Lung microvascular endothelial cell (primary cell): ENCODE data around the gene MSL1. TPM values are rescaled to one million over a fixed set of nuclear protein-coding genes. Genes with fewer than 3 reads are reported as not detected.
A peak's percentile ranks its signal among the peaks of the same experiment; 100 is the strongest.
"Not testable (repeated sequence)": the region's sequence is repeated elsewhere in the genome, so short reads cannot be mapped to it uniquely, and the experiment has no call there.

Experiments used
- DNase-seq, 2 donors: peaks; one replicate each; pipeline versions ENCODE4 v3.0.0 to v3.0.0-alpha.2; 2010; ENCODE audit warnings: low read depth in 2 of 2
- total RNA-seq: library from RNA; depleted of rRNA; stranded (reverse); fragments of >200 nt; gene quantifications from 2 replicates; pipeline ENCODE4 v1.2.1, GENCODE V29; 2014

Gene MSL1
- total RNA-seq, 1 donor from 2014 or later = 37.9 TPM

DNA sequence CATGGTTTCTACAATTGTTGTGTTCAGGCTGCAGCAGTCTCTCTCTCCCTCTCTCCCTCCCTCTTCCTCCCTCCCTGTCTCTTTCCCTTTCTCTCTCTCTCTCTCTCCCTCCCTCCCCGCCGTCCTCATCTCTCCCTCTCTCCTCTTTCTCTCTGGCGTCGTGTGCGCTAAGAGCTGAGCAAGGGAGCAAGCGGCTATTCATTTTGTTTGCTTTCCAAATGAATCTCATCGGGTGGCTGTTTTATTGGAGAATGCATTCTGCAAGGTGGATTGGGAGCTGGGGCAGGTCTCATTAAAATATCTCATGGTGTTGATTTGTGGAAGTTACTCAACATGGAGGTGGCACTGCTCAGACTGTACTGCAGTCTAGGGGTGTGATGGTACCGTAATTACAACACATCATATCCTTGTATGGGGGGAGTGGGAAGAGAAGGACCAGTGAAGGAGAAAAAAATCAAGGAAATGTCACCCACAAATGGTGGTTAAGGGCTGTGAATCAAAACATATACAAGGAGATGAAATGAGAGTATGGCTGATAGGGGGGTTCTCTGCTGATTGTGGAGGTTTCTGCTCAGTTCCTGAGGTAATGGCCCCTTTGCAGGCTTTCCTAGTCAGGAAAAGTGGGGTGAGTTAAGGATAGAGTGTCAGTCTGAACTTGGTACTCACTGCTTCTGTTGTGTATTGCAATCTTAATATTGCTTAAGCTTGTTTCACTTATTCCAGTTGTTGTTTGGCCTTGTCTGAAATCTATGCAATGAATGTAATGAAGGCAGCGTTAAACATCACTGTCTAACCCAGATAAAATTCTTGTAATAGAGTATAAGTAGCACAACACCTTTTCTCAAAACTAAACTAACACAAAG, 2.7 kb downstream of the MSL1 start:
- DNase-seq = peak; percentile 25 to 41

GRCh38 chr17:40129498-40129897, 7.7 kb downstream of the MSL1 start:
- no peak for DNase-seq

- DNase-seq = no peak
Measured at GRCh38 chr17:40130352-40131042, 8.7 kb downstream of the MSL1 start.

DNA sequence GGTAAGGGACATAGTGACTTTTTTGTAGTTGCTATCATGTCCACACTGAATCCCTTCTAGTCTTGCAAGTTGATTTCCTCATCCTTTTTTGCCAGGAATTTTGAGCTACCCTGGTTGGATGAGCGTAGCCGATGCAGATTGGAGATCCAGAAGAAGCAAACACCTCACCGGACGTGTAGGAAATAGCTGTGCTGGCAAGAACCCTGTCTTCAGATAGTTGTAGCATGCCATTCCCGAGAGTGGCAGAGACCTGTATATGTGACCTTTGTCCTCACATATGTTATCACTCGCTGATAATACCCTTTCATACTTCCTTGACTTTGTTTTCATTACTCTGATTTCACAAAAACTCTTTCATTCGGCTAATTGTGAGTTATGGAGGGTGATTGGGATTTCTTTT, 12.4 kb downstream of the MSL1 start:
- DNase-seq = no peak

DNA sequence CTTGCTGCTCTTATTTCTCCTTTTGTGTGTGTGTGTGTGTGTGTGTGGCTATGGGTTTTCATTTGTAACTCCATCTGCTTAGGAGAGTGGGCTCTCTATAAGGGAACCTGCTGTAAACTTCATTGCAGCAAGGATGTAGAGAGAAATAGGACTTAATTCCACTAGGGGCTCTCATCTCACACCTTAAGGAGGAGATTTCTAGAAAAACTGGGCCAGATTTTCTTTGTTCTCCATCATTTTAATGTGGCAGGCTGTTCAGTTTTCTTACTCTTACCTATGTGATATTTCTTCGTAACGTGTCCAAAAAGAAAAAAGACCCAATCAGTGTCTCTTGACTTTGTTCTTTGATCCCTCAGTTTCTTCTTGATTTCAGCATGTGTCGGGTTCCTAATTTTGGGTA, 14.0 kb downstream of the MSL1 start:
- DNase-seq = no peak

- DNase-seq = no peak
Measured at GRCh38 chr17:40139566-40140058, 17.8 kb downstream of the MSL1 start.

- not testable (repeated sequence) for DNase-seq
Measured at GRCh38 chr17:40143166-40143565, 21.4 kb downstream of the MSL1 start.

GRCh38 chr17:40145476-40145875, 23.7 kb downstream of the MSL1 start:
- no peak for DNase-seq

GRCh38 chr17:40148527-40148926, 26.8 kb downstream of the MSL1 start:
- DNase-seq = no peak

- no peak for DNase-seq
Measured at GRCh38 chr17:40150276-40150675, 28.5 kb downstream of the MSL1 start.

DNA sequence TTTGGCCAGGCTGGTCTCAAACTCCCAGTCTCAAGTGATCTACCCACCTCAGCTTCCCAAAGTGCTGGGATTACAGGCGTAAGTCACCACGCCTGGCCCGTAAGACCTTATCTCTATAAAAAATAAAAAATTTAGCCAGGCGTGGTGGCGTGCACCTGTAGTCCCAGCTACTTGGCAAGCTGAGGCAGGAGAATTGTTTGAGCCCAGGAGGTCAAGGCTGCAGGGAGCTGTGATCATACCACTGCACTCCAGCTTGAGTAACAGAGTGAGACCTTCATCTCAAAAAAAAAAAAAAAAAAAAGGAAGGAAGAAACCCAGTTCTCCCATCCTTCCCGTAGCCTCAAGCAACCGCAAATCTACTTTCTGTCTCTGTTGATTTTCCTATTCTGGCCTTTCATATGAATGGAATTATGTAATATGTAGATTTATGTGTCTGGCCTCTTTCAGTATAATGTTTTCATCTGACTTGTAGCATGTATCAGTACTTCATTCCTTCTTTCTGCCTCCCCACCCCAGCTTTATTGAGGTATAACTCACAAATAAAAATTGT, 29.7 kb downstream of the MSL1 start:
- no peak for DNase-seq

GRCh38 chr17:40153603-40154236, 31.9 kb downstream of the MSL1 start:
- no peak for DNase-seq

DNA sequence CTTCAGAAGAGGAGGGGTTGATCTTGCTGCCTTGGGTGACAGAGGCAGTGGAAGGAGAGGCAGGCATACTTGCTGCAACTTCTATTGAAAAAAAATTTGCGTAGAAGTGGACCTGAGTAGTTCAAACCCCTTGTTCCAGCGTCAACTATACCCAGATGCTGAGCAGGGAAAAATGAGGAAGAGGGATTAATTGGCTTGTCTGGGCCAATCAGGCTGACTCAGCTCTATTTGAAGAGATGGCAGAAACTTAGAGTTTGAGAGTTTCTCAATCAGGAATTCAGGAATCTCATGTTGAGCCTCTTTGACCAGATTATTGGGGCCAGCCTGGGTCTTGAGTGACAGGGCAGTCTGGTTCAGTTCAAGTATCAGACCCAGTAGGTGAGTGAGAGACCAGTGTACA, 36.2 kb downstream of the MSL1 start:
- no peak for DNase-seq

DNA sequence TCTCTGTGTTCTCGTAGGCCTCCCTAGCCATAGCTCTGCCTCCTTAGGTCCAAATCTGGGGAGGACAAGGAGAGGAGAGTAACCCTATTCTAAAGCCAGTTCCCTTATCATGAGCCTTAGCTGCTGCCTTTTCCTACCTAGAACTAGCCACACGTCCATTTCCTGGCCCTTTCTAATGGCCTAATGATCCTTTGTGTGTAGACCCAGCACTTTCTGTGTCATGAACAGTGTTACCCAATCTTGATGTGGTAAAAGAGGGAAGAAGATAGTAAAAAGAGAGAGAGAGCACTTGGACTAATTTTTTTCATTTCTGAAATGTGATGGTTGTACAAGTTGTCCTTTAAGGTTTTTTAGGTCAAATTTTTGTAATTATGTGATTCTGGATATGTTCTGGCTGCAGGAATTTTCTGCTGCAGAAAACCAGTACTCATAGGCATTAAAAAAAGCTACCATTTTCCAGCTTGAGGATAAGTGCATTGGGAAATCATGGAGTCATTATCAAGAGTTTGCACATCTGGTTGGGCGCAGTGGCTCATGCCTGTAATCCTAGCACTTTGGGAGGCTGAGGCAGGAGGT, 36.8 kb downstream of the MSL1 start:
- DNase-seq = no peak

GRCh38 chr17:40159456-40159855, 37.7 kb downstream of the MSL1 start:
- DNase-seq = no peak

DNA sequence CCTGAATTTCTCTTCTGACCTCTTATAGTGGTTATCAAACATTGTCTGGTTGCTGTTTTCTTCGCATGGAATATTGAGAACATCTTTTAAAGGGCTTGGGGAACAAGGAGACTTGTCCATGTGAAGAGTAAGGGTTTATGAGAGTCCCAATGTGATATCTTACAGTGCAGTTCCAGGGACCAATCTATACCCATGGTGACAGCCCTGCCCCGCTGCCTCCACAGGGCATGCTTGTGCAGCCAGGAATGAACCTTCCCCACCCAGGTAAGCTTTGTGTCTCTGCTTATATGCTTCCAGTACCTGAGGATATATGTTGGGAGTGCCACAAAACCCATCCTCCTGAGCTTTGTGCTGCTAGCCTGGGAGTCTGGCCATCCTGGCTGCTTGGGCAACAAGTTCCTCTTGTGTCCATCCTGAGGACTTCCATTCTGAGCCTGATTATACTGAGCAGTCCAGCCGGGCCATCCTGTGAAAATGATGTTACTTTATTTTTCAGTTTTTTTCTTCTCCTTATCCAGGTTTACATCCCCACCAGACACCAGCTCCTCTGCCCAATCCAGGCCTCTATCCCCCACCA, 46.0 kb downstream of the MSL1 start:
- DNase-seq = no peak

DNA sequence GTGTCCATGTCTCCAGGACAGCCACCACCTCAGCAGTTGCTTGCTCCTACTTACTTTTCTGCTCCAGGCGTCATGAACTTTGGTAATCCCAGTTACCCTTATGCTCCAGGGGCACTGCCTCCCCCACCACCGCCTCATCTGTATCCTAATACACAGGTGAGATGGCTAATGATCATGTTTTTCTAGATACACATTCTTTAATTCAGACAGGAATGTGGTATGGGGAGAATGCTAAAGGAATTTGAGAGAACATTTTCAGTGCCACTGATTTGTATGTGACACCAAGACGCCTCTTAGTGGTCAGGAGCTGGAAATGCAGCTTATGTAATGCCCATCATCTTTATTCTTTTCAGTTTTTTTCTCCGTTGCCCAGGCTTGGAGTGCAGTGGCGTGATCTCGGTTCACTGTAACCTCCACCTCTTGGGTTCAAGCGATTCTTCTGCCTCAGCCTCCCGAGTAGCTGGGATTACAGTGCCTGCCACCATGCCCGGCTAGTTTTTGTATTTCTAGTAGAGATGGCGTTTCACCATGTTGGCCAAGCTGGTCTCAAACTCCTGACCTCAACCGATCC, 46.6 kb downstream of the MSL1 start:
- DNase-seq = peak; percentile 75 to 87

GRCh38 chr17:40170325-40170724, 48.6 kb downstream of the MSL1 start:
- no peak for DNase-seq

DNA sequence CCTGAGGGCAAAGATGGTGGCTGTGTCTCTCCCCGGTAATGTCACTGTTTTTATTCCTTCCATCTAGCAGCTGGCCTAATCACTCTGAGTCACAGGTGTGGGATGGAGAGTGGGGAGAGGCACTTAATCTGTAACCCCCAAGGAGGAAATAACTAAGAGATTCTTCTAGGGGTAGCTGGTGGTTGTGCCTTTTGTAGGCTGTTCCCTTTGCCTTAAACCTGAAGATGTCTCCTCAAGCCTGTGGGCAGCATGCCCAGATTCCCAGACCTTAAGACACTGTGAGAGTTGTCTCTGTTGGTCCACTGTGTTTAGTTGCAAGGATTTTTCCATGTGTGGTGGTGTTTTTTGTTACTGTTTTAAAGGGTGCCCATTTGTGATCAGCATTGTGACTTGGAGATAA, 50.0 kb downstream of the MSL1 start:
- DNase-seq = no peak

DNA sequence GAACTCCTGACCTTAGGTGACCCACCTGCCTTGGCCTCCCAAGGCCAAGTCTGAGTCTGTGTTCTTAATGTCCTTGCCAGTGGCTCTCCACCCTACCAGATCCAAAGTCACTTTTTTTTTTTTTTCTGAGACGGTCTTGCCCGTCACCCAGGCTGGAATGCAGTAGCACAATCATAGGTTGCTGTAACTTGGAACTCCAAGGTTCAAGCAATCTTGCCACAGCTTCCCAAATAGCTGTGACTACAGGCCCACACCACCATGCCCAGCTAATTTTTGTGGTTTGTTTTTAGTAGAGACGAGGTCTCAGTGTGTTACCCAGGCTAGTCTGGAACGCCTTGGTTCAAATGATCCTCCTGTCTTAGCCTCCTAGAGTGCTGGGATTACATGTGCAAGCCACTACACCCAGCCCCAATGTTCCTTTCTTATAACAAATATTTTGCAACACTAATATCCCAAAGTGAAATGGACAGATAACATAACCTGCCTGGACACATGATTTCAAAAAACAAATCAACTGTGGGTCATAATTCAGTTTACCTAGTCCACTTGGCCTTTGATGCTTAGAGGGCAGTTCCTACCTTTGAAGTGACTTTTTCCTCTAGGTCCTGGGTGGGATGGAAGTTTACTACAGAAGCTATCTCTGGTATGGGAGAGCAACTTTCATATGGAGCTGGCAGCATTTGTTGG, 51.5 kb downstream of the MSL1 start:
- DNase-seq = no peak
